Activated T-helper 1 cell treated with anti-CD3 and anti-CD28 coated beads, Interleukin-2, amount 50 U/mL, for 16 hours (primary cell): ENCODE data around the gene CCL25.

Source experiments
- DNase-seq, 2 donors: peaks; one replicate each; pipeline ENCODE4 v3.0.0-alpha.2; 2020; ENCODE audit warnings: low read depth in 1 of 2, low spot score in 1 of 2

CCL25 gene

DNA sequence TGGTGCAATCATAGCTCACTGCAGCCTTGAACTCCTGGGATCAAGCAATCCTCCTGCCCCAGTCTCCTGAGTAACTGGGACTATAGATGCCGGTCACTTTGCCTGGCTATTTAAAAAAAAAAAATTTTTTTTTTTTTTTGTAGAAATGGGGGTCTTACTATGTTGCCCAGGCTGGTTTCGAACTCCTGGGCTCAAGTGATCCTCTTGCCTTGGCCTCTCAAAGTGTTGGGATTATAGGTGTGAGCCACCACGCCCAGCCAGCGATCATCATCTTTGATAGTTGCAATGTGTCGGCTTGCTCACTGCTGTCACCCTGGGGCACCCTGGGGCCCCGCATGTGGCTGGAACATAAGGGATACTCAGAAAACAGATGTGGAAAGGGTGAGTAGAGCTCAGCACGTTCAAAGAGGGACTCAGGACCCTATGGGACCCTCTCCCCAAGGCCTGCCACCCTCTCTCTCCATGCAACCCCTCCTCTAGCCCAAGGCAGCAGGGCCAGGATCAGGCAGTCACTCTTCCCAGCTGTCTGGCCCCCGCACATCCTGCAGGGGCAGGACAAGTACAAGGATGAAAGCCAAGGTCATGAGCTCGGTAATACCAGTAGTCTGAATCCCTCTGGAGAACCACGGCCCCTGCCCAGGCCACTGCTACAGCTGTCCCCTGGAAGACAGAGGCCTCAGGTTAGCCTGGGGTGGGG lies 6.5 kb upstream of the CCL25 start:
- no peak for DNase-seq

DNA sequence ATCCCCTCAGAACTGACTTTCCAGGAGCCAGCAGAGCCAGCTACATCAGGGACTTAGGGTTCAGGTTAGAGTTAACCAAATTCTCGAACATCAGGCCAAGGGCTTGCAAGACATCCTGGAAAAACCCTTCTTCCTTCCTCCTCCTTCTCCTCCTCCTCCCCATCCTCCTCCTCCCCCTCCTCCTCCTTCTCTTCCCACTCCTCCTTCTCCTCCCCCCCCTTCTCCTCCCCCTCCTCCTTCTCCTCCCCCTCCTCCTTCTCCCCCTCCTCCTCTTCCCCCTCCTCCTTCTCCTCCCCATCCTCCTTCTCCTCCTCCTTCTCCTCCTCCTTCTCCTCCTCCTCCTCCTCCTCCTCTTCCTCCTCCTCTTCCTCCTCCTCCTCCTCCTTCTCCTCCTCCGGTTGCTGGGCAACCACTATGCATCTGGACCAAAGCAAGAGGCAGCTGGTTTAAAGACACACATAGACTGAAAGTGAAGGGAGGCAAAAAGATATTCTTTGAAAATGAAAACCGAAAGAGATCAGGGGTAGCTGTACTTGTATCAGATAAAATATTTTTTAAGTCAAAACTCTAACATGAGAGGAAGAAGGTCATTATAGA lies 5.9 kb upstream of the CCL25 start:
- no peak for DNase-seq

DNA sequence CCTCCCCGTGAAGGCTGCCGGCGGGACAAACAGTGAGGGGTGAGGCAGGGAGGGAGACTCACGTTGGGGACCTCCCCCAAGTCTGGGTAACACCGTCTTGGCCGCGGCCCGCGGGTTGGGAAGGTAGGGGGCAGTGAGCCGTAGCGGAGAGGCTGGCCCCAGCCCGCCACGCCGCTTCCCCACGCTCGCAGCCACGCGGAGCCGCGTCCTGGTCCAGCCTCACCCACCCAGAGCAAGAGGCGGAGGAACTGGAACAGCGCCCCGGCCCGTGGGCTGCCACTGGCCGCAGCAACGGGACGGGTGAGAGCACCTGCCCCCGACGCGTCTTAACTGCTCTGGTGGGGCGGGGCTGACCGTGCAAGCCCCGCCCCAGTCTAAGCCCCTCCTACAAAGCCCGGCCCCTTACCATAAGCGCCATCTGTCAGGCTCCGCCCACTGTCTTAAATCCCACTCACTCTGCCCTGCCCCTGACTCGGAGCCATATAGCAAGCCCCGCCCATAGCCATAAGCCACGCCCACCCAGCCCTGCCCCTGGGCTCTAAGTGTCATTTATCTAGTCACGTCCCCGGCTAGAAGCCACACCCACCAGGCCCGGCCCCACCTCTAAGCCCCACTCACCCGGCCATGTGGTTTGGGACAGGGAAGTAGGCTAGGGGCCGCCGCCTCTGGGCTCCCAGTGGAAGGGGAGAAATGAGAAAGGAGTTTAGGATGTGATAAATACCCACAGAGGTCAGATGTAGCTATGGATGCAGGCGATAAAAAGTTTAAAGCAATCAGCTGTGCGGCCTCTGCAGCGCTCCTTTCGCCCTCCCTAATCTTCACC lies 2.1 kb upstream of the CCL25 start:
- peak; percentile 59 to 77 for DNase-seq

DNA sequence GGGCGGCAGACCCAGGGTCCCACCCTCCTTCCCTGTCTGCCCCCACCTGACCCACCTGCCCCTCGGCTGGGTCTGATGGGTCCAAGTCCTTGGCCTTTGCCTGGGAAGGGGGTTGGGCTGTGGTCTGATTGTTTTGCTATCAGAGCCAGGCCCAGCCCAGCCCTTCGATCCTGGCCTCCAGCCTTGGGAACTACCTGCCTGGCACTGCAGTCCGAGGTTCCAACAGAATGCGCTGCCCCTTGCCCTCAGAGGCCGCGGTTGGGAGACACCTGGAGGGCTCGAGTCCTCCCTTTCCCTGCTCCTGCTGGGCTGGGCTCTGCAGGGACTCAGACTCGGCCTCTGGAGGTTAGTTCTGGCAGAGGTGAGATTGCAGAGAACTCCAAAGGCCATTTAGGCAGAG lies 1.6 kb downstream of the CCL25 start:
- no peak for DNase-seq

DNA sequence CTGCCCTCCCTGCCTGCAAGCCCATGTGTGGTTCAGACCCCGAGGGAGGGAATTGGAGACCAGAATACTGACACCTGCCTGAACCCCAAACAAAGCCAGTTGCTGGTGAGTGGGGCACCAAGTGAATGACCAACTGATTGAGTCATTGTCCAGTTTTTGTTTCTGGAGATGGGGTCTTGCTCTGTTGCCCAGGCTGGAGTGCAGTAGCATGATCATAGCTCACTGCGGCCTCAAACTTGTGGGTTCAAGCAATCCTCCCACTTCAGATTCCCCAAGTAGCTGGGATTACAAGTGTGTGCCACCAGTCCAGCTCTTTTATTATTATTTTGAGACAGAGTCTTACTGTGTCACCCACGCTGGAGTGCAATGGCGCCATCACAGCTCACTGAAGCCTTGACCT lies 4.0 kb downstream of the CCL25 start:
- DNase-seq: no peak

DNA sequence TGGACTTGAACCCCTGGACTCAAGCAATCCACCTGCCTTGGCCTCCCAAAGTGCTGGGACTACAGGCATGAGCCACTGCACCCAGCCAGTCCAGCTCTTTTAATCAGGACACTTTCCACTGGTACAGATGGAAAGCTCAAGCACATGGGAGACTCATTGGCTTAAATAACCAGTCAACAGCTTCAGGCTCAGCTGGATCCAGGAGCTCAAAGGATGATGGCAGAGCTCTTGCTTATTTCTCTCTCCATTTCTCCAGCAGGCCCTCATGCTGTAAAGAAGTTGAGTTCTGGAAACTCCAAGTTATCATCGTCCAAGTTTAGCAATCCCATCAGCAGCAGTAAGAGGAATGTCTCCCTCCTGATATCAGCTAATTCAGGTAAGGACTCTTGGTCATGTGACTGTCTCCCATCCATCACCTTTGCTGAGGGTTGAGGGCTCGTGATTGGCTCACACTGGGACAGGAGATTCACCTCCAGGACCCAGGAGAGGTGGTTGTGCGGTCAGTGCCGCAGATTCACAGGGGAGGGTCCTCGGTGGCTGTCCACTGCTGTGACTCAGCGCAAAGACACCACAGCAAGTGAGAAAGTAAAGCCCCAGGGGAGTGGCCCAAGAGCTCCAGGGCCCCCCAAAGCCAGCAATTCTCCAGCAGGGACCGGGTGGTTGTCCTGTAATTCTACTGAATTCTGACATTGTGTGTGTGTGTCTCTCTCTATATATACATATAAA lies 5.1 kb downstream of the CCL25 start:
- no peak for DNase-seq

DNA sequence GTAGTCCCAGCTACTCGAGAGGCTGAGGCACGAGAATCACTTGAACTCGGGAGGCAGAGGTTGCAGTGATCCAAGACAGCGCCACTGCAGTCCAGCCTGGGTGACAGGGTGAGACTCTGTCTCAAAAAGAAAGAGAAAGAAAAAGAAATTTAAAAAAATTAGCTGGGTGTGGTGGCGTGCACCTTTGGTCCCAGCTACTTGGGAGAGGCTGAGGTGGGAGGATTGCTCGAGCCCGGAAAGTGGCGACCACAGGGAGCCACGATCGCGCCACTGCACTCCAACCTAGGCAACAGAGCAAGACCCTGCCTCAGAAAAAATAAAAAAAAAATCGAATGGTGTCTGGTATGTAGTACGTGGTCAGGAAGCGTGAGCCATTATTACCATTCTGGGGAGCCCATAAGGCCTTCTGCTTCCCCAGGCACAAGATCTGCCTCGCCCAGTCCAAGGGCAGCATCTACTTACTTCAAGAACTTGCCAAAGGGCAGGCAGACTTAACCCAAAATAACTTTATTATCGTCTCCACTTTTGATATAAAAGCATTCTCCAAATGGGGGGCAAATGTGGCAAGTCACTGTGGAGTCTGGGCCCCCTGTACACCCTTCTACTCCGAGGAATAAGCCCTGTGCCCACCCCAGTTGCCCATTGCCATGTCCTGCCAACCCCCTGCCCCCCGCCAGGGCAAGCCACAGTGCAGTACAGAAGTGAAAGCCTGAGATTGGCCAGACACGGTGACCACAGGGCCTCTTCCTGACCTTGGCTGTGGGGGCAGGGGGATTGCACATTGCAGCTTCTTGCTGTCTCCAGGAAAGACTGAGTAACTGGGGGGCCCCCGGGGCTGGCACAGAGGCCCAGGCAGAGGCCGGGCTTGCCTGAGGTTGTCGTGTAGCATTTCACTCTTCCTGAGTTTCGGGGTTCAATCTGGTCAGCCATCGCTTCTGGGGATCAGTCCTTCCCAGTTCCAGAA lies 12.6 kb downstream of the CCL25 start:
- no peak for DNase-seq

DNA sequence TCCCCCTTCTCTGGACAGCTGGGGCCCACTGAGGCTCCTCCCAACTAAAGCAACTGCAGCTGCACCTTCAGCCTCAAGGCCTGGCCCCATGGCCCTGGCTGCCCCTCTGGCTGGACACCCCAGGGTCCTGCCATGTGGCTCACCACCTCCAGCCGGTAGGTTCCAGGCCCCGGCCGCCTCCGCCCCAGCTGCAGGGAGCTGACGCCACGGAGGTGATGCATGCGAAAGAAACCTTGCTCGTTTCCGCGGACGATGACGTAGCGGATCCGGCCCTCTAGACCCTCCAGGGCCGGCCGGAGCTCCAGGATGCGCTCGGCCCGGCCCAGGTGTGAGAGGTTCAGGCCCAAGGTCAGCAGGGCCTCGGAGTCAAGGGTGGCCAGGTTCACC lies 13.3 kb downstream of the CCL25 start:
- no peak for DNase-seq

DNA sequence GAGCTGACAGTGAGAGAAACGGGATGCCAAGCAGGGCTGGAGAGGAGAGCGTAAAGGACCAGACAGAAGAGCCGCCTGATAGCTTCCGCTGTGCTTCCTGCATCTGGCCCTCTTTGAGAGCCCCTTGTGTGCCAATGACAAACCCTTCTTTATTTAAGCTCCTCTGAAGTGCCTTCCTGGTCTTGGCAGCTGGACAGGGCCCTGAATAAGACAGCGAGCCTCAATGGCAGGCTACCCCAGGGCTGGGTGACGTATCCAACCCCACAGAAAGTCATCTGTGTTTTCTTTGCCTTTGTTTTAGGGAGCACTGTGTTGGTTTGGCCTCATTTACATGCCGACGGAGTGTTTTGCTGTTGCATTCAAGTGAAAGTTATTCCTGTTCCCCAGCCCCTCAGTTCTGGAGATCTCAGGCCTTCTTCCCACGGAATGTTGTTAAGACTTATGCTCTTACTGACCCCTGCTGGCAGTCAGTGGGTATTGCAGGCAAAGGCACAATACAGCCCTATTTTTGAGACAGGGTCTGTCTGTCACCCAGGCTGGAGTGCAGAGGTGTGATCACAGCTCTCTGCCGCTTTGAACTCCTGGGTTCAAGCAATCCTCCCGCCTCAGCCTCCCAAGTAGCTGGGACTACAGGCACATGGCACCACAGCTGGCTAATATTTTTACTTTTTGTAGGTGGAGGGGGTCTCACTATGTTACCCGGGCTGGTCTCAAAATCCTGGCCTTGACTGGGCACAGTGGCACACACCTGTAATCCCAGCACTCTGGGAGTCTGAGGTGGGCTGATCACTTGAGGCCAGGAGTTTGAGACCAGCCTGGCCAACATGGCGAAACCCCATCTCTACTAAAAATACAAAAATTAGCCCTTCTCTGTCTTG lies 16.8 kb downstream of the CCL25 start:
- DNase-seq: no peak

DNA sequence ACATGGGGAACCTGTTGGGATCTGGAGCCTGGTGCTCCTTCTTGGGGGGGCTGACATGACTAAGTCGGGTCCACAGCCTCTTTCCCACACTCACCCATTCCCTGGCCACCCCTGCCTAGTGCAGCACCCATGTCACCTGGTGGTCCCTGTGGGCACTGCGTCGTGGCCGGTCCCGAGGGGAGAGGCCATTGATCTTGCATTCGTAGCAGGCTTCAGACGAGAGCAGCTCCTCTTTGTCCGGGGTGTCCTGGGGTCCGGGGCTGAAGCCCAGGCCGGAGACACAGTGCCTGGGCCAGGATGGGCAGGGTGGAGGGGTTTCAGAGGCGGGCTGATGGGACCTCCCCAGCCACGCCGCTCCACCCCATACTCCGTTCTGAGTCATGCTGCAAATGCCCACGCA lies 19.4 kb downstream of the CCL25 start:
- DNase-seq: no peak

DNA sequence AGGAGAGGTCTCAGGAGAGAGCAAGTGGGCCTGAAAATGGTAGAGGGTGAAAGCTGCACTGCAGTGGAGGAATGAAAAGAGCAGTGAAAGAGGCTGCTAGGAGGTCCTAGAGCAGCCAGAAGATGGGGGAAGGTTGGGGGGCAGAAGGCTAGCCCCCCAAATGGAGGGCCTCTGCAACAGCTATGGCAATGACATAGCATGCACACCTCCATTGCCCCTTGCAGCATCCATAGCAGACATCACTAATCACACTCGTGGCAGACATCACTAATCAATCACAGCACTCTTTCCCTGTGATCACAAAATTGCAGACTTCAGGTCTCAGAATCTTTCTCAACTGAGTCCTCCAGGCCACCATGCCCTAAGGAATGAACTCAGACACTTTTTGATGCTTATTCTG lies 21.9 kb downstream of the CCL25 start:
- DNase-seq: no peak

DNA sequence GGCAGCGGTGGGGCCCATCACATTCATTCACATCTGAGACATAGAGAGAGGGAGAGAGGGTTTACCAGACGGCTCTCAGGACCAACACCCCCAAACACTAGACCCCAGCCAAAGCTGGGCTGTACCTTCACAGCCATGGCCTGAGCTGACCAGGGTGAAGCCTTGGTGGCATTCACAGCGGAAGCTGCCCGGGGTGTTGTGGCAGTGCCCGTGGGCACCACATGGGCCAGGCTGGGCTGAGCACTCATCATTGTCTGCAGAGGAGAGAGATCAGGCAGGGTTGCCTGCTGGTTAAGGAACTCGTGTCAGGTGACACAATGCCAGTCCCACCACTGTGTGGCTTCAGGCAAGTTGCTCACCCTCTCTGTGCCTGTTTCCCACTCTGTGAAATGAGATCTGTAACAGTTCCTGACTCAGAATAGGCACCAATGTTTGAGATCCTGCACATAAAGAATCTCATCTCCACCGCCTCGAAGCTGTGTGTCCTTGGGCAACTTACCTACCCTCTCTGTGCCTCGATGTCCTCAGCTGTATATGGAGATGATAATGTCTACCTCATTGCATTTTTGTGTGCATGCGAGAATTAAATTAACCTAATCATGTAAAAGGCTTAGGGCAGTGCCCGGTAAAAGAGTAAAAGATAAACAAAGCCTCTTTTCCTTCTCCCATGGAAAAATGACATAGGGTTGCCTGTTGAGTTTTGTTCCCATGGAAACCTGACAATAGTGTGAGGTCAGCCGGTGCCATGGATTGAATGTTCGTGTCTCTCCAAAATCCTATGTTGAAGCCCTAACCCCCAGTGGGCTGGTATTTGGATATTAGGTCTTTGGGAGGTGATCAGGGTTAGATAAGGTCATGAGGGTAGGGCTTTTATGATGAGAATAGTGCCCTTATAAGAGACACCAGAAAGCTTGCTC lies 22.9 kb downstream of the CCL25 start:
- DNase-seq: no peak

DNA sequence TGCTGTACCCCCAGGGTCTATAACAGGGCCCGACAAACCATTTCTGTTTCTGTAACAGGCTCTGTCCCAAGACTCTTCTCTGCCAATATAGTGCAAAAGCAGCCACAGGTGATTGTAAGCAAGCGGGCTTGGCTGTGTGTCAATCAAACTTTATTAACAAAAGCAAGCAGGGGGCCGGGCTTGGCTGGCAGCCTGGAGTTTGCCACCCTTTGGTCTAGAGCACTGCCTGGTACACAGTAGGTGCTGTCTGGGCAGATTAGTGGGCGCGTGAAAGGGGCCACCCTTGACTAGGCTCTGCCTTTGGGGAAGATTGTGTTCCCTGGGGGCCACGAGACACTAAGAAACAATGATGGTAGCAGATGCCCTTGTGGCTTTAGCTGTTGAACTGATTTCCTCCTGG lies 27.4 kb downstream of the CCL25 start:
- DNase-seq: no peak

DNA sequence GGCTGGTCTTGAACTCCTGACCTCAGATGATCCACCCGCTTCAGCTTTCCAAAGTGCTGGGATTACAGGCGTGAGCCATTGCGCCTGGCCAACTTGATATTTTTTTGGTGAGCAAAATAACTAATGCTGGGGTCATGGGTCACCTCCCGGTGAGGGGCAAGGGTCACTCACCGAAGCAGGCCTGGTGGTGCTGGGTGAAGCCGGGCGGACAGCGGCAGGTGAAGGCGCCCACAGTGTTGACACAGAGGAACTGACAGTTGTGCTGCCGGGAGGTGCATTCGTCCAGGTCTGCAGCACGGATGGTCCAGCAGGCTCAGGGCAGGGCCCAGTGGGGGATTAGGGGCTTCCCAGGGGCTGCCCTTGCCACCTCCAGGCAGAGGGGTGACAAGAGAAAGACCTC lies 28.3 kb downstream of the CCL25 start:
- DNase-seq: no peak

DNA sequence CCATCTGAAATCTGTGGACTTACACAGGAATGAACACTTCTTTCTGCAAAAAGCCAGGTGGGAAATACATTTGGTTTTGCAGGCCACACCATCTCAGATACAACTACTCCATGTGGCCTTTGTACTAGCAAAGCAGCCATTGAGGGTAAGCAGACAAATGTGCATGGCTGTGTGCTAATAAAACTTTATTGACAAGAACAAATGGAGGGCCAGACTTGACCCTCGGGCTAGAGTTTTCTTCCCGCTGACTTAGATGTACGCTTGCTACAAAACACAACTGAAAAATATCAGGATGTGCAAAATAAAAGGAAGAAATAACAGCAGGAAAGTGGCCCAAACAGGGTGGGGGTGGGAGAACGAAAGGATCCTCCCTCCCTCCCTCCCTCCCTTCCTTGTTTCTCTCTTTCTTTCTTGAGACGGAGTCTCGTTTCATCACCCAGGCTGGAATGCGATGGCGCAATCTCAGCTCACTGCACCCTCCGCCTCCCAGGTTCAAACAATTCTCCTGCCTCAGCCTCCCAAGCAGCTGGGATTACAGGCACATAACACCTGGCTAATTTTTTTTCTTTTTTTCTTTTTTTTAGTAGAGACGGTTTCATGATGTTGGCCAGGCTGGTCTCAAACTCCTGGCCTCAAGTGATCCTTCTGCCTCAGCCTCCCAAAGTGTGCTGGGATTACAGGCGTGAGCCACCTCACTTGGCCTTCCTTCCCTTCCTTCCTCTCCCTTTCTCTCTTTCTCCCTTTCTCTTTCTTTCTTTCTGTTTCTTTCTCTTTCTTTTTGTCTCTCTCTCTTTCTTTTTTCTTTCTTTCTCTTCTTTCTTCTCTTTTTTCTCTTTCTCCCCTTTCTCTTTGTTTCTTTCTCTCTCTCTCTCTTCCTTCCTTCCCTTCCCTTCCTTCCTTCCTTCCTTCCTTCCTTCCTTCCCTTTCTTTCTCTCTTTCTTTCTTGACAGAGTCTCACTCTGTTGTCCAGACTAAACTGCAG lies 29.3 kb downstream of the CCL25 start:
- no peak for DNase-seq

DNA sequence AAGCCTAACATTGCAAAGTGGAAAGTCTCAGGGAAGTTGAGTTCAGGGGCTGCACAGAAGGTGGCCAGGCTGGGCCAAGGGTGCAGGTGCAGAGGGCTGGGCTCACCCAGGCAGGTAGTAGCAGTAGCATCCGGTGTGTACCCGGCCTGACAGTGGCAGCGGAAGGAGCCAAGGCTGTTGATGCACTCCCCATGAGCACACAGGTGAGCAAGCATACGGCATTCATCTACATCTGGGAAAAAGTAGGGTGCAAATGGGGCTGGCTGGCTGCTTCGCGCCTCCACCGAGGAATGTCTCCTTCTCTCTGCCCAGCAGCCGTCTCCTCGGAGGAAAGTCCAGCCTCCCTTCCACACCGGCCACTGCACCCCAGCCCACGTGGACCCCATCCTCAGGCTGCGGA lies 30.6 kb downstream of the CCL25 start:
- no peak for DNase-seq

DNA sequence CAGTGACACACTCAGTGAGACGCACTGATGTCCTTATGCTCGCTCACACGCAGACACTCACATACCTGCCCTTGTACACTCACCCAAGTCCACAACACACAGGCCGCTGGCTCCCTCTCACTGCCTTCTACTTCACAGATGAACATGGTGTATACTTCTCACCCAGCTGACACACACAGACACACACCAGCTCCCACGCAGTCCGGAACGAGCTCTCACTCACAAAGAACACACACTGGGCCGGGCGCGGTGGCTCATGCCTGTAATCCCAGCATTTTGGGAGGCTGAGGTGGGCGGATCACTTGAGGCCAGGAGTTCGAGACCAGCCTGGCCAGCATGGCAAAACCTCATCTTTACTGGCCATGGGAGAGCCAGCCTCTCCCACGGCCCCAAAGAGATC lies 31.6 kb downstream of the CCL25 start:
- DNase-seq: no peak
